Activated CD8-positive, alpha-beta T cell treated with anti-CD3 and anti-CD28 coated beads, Interleukin-2, amount 10 ng/mL, durations not matched to agents 7 days and 5 days (primary cell): ENCODE data around the gene SCUBE2. TPM values are rescaled to one million over a fixed set of nuclear protein-coding genes. Genes with fewer than 3 reads are reported as not detected.

ENCODE experiments used
- ATAC-seq: fragments of 150-1000 bp; cut with Tn5 transposase; one replicate; pipeline ENCODE4 v1.10.0; 2021; ENCODE audit warnings: moderate library complexity
- CTCF ChIA-PET: fragments of 350-600 bp; sonication (Branson Sonifier 250); formaldehyde crosslinking; loops from one replicate; lab custom pipeline; 2021; ENCODE audit warnings: antibody characterized with exemption; lab: Charles Lee
- POLR2A ChIA-PET: fragments of 350-600 bp; sonication (Branson Sonifier 250); formaldehyde crosslinking; loops from one replicate; lab custom pipeline; 2021; ENCODE audit warnings: antibody characterized with exemption; lab: Charles Lee
- DNase-seq: peaks from one replicate; pipeline ENCODE4 v3.0.0-alpha.2; 2020
- H3K27ac Mint-ChIP-seq: one replicate; pipeline ENCODE4 v1.8.0; 2021; ENCODE audit warnings: mild to moderate bottlenecking, mixed read lengths
- H3K27me3 Mint-ChIP-seq: one replicate; pipeline ENCODE4 v1.8.0; 2021; ENCODE audit warnings: low read depth, mixed read lengths
- H3K36me3 Mint-ChIP-seq: one replicate; pipeline ENCODE4 v1.8.0; 2021; ENCODE audit warnings: low read depth, mixed read lengths
- H3K4me1 Mint-ChIP-seq: one replicate; pipeline ENCODE4 v1.8.0; 2021; ENCODE audit warnings: low read depth, mixed read lengths
- H3K4me3 Mint-ChIP-seq: one replicate; pipeline ENCODE4 v1.8.0; 2021; ENCODE audit warnings: mild to moderate bottlenecking, mixed read lengths
- H3K9me3 Mint-ChIP-seq: one replicate; pipeline ENCODE4 v1.8.0; 2022; ENCODE audit warnings: mixed read lengths; ENCODE audit not compliant: insufficient read depth
- total RNA-seq, 2 experiments: library from RNA; stranded (reverse); gene quantifications; one replicate each; pipeline ENCODE4 v1.2.3, GENCODE V29; 2021

Gene SCUBE2
- total RNA-seq, 2 experiments from 2014 or later = 0.65 TPM; not detected in 1

DNA sequence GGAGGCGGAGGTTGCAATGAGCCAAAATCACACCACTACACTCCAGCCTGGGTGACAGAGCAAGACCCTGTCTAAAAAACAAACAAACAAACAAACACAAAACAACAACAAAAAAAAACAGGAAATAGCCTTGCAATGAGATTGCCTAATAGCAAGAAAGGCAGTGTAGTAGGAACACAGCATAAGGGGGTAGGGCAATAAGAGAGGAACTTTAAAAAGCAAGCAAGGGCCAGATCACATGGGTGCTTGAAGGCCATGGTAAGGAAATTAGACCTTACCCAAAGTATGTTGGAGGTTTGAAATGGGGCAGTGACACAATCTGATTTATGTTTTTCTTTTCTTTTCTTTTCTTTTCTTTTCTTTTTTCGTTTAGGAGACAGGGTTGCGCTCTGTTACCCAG lies 52.9 kb downstream of the SCUBE2 start:
- peaks cover 17% of the 10 kb centered on the region for H3K27me3 Mint-ChIP-seq
- H3K27ac Mint-ChIP-seq = no peak overlapping the region
- no peak overlapping the region for H3K4me3 Mint-ChIP-seq
- ChIA-PET CTCF (no interaction called here), POLR2A (no interaction called here)
- no peaks in the 10 kb centered on the region for H3K4me1 Mint-ChIP-seq
- no peak for DNase-seq
- ATAC-seq = no peak
- H3K36me3 Mint-ChIP-seq = no peaks in the 10 kb centered on the region
- H3K9me3 Mint-ChIP-seq = no peaks in the 10 kb centered on the region

DNA sequence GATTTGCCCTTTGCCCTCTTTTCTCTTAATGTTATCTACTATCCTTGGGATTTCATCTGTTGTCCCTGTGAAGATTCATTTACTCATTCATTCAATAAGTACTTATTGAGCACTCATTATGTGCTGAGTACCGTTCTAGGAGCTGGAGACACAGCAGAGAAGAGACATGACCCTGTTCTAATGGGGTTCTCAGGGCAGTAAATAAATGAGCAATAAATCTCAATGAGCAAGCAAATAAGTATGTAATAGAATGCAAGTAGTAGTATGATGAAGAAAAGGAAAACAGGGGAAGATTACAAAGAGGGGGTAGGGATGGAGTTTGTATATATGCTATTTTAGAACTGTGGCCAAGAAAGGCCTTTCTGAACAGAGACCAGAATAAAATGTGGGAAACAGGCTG lies 53.4 kb downstream of the SCUBE2 start:
- CTCF ChIA-PET = interaction anchor here (2.9 kb wide), 1 partner anchor 22 kb away, joined by 11 read pairs; no protein-coding TSS in a partner anchor

DNA sequence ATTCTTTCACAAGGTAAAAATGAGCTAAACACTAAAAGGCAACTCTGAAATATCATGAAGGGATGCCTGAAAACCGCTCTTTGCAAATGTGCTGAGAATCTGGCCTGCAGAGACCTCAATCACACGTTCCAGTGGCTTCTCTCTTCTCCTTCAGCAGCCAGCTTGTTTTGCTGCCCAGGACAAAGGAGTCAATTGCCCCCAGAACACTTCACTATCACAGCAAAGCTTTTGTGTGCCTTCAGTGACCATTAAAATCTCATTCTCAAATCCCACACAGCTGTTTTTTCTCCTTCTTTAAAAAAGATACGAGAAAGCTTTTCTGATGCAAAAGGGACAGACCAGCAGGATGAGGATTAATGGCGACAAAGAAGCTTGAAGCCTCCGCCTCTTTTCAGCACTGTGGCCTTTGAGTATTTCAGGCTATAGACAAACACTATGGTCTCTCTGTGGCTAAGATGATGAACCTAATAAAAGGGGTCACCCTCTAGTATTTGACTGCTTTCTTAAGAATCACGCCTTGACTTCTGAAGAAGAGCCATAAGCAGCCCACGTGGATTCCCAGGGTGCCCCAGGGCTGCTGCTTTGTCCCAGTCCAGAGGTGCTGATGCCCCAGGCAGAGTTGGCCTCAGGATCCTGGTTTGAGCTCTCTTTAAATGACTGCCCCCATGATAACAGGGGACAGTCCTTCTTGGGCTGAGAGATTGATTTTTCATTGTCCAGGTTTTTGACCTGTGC lies 54.2 kb downstream of the SCUBE2 start:
- no peak for ATAC-seq

More for the DNA sequence above, 53.4 kb downstream of the SCUBE2 start:
- H3K4me3 Mint-ChIP-seq = no peak overlapping the region
- H3K36me3 Mint-ChIP-seq = no peaks in the 10 kb centered on the region
- no peak overlapping the region for H3K27ac Mint-ChIP-seq
- ATAC-seq = no peak
- peaks cover 17% of the 10 kb centered on the region for H3K27me3 Mint-ChIP-seq
- DNase-seq = no peak
- H3K4me1 Mint-ChIP-seq = no peaks in the 10 kb centered on the region
- POLR2A ChIA-PET = no interaction called here
- no peaks in the 10 kb centered on the region for H3K9me3 Mint-ChIP-seq

DNA sequence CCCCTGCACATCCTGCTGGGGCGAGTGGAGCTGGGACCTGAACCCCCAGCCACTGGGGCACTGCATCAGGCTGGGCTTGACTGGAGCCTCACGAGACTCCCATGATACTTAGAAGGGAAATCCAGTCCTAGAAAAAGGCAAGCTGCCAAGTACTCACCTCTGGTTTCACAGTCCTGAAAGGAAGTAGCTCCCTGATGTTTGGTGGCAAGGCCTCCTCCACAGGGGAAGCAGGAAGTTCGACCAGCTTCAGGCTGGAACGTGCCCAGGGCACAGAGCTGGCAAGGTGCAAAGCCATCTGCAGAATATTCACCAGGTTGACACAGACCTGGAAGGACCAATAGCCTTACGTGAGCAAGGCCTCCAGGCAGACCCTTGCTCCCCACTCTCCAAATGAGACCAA lies 60.8 kb downstream of the SCUBE2 start:
- ChIA-PET CTCF (interaction anchor here (0.9 kb wide), 1 partner anchor 476 kb away, joined by 3 read pairs; no protein-coding TSS in a partner anchor), POLR2A (no interaction called here)
- H3K36me3 Mint-ChIP-seq = no peaks in the 10 kb centered on the region
- H3K4me1 Mint-ChIP-seq = no peaks in the 10 kb centered on the region
- no peak for DNase-seq
- H3K4me3 Mint-ChIP-seq = no peak overlapping the region
- H3K9me3 Mint-ChIP-seq = no peaks in the 10 kb centered on the region
- no peak for ATAC-seq
- H3K27me3 Mint-ChIP-seq = peaks cover 7% of the 10 kb centered on the region
- H3K27ac Mint-ChIP-seq = no peak overlapping the region

More for the DNA sequence above, 54.2 kb downstream of the SCUBE2 start:
- DNase-seq = no peak
- Mint-ChIP-seq H3K9me3 (no peaks in the 10 kb centered on the region), H3K4me1 (no peaks in the 10 kb centered on the region), H3K27ac (no peak overlapping the region), H3K4me3 (no peak overlapping the region), H3K27me3 (peaks cover 17% of the 10 kb centered on the region), H3K36me3 (no peaks in the 10 kb centered on the region)
- POLR2A ChIA-PET = no interaction called here
- CTCF ChIA-PET = interaction anchor here (0.7 to 2.9 kb wide), 2 partner anchors 21 to 100 kb away, joined by 3 to 11 read pairs; no protein-coding TSS in a partner anchor

DNA sequence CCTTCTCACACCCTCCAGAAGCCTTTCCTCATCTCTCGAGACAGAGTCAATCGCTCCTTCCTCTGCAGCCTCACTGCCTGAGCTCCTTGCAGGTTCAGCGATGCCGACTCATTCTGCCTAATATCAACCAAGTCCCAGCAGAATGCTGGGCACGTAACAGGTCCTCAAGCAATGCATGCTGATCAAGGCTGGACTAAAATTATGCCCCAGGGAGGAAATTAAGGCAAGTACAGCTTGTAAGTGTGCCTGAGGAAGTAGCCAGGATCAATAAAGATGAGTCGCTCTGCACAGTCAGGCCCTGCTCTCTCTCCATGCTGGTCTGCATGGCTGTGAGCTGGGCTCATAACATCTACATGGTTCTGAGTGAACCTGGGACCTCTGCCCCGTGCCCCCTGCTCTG lies 62.0 kb downstream of the SCUBE2 start:
- peaks cover 9% of the 10 kb centered on the region for H3K27me3 Mint-ChIP-seq
- H3K27ac Mint-ChIP-seq = no peak overlapping the region
- H3K4me3 Mint-ChIP-seq = no peak overlapping the region
- DNase-seq = no peak
- H3K36me3 Mint-ChIP-seq = no peaks in the 10 kb centered on the region
- ATAC-seq = no peak
- H3K4me1 Mint-ChIP-seq = no peaks in the 10 kb centered on the region
- no peaks in the 10 kb centered on the region for H3K9me3 Mint-ChIP-seq
- ChIA-PET CTCF (interaction anchor here (1.2 to 2.3 kb wide), 2 partner anchors 10 to 14 kb away, joined by 3 to 14 read pairs; no protein-coding TSS in a partner anchor), POLR2A (no interaction called here)

DNA sequence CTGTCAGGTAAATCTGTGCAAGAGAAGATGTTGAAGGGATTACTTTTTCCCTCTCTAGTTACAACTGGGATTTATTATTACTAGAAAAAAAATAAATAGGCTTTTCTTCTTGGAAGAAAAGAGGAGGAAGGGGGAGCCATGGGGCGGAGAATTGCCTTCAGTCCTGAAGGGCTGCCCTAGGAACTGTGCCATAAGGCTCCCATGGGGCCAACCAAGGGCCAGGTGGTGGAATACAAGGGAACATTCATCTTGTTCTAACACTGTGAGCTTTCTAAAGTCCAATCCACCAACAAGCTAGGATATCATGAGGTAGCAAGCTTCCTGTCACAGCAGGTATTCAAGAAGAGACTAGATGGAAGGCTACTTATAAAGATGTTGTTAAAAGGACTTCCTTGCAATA lies 62.8 kb downstream of the SCUBE2 start:
- H3K4me3 Mint-ChIP-seq = no peak overlapping the region
- H3K4me1 Mint-ChIP-seq = no peaks in the 10 kb centered on the region
- peaks cover 10% of the 10 kb centered on the region for H3K27me3 Mint-ChIP-seq
- ATAC-seq (no peak), DNase-seq (no peak)
- H3K36me3 Mint-ChIP-seq = no peaks in the 10 kb centered on the region
- CTCF ChIA-PET = interaction anchor here (1.2 to 2.3 kb wide), 3 partner anchors 9 to 478 kb away, joined by 3 to 14 read pairs (median 5); no protein-coding TSS in a partner anchor
- no peak overlapping the region for H3K27ac Mint-ChIP-seq
- no peaks in the 10 kb centered on the region for H3K9me3 Mint-ChIP-seq
- POLR2A ChIA-PET = interaction anchor here (0.6 kb wide), 1 partner anchor 46 kb away, joined by 3 read pairs; no protein-coding TSS in a partner anchor

DNA sequence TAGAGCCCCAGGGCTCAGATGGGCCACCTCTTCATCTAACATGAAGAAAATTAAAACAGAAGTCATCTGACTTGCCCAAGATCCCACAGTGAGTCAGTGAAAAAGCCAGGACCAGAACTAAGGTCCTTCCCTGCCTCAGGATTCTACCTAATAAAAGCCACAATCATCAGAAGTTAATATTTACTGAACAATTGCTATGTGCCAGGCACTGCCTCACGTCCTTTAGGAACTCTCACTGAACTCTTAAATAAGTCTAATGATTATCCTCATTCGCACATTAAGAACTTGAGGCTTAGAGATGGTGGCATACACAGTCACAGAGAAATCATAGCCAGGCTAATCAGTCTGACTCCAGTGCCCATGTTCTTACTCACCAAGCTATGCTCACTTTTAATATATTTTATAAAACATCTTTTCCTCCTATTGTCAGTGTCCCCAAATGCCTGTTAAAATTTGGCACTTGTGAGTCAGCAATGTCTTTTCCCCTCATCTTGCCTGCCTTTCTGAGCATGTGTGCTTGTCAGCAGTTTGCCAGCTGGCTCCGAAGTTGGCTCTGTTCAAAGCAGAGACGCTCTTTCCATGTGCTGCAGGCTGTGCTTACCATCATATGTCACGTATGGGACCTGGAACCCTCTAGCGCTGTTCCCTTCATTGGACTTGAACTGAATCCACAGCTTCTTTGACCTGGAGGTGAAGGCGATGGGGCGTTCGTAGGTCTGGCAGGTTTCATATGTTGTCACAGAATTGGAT lies 66.1 kb downstream of the SCUBE2 start:
- ChIA-PET CTCF (interaction anchor here (1.6 to 2.7 kb wide), 2 partner anchors 10 to 113 kb away, joined by 7 to 19 read pairs; no protein-coding TSS in a partner anchor), POLR2A (no interaction called here)
- Mint-ChIP-seq H3K4me3 (no peak overlapping the region), H3K36me3 (no peaks in the 10 kb centered on the region), H3K9me3 (no peaks in the 10 kb centered on the region), H3K27me3 (peaks cover 22% of the 10 kb centered on the region), H3K4me1 (peaks cover 3% of the 10 kb centered on the region), H3K27ac (no peak overlapping the region)
- DNase-seq (no peak), ATAC-seq (no peak)

DNA sequence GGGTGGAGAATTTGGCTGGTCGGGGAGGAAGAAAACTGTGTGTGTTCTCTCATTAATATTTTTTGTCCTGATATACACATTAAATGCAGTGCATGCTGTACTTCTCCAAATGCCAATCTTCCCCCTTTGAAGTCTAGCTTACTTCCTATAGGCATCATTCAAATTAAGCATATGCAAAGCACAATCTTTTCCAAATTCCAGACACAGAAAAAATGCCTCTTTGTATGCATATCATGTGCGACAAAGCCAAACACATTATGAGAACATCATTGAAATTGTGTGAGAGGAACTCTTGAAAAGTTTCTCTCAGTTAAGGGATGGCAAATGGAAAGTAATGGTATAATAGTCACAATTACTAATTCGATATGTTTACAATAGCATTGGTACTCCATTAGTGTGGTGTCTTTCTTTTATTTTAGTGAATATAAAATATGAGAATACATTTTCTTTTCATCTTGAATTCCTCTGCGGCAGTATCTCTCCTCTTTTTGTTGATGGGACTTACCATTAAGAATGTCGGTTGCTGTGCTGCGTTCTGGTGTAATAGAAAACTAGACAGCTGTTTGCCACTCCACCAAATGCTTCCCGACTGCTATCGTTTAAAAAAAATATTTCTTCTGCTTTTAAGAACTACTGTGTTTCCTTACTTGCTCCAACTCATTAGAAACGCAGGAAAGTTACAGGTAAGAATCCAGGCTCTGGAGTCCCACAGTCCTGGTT lies 68.3 kb downstream of the SCUBE2 start:
- ATAC-seq = no peak
- no peaks in the 10 kb centered on the region for H3K36me3 Mint-ChIP-seq
- H3K27ac Mint-ChIP-seq = no peak overlapping the region
- H3K9me3 Mint-ChIP-seq = no peaks in the 10 kb centered on the region
- no peak for DNase-seq
- peaks cover 22% of the 10 kb centered on the region for H3K27me3 Mint-ChIP-seq
- ChIA-PET CTCF (interaction anchor here (1.3 to 2.1 kb wide), 2 partner anchors 114 to 484 kb away, joined by 8 read pairs; no protein-coding TSS in a partner anchor), POLR2A (no interaction called here)
- H3K4me1 Mint-ChIP-seq = peaks cover 6% of the 10 kb centered on the region
- H3K4me3 Mint-ChIP-seq = no peak overlapping the region

DNA sequence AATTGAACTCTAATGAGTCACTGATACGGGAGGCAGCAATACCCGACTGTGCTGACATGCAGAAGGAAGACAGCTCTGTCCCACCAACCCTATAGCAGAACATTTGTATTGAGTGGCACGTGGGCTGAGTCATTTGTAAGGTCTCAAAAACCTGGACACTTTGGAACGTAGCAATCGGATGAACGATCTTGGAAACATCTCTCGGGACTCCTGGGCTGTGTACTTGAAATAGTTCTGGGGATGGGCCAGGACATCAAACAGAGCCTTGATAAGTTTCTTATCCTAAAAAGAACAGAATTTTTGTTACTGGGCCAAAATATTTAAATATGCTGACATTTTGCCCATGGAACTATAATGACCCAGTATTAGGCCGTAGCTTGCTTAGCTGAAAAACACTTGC lies 70.5 kb downstream of the SCUBE2 start:
- Mint-ChIP-seq H3K27me3 (peaks cover 22% of the 10 kb centered on the region), H3K27ac (no peak overlapping the region), H3K9me3 (no peaks in the 10 kb centered on the region), H3K4me3 (no peak overlapping the region), H3K4me1 (peaks cover 23% of the 10 kb centered on the region), H3K36me3 (no peaks in the 10 kb centered on the region)
- CTCF ChIA-PET = no interaction called here
- ATAC-seq = no peak
- POLR2A ChIA-PET = no interaction called here
- no peak for DNase-seq

DNA sequence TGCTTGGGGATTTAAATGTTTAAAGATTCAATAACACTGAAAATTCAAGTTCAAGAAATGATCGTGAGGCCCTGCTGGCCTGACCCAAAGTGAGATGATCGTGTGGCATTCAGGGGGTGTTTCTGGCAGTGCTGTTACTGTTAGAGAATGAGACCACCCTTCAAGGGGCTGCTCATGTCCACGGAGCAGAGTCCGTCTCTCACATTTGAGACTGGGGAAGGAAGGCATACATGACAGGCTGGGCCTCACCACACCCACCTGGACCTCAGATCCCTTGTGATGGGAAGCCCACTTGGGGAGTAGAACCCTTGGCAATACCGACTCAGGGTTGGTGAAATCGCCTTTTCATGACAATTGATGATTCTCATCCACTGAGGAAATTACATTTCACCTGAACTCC lies 71.5 kb downstream of the SCUBE2 start:
- ATAC-seq (no peak), DNase-seq (no peak)
- ChIA-PET POLR2A (no interaction called here), CTCF (interaction anchor here (1.0 to 1.1 kb wide), 2 partner anchors 9 to 488 kb away, joined by 3 to 4 read pairs; no protein-coding TSS in a partner anchor)
- Mint-ChIP-seq H3K4me1 (peaks cover 23% of the 10 kb centered on the region), H3K27me3 (peaks cover 19% of the 10 kb centered on the region), H3K4me3 (no peak overlapping the region), H3K9me3 (no peaks in the 10 kb centered on the region), H3K36me3 (no peaks in the 10 kb centered on the region), H3K27ac (no peak overlapping the region)

DNA sequence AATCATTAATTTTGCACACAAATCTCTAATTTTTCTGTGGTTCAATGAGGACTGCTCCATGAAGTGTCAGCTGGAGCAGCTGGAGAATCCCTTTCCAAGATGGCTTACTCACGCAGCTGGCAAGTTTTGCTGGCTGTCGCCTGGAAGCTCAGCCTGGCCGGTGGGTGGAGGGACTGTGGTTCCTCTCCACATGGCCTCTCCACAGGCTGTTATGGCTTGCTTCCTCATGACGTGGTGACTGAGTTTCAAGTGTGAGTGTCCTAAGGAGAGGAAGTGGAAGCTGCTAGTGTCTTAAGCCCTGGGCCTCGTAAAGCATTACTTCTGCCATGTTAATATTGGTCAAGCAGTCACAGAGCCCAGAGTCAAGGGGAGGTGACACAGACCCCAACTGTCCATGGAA lies 73.6 kb downstream of the SCUBE2 start:
- Mint-ChIP-seq H3K9me3 (no peaks in the 10 kb centered on the region), H3K27me3 (peaks cover 14% of the 10 kb centered on the region), H3K27ac (no peak overlapping the region), H3K36me3 (no peaks in the 10 kb centered on the region), H3K4me1 (peaks cover 23% of the 10 kb centered on the region), H3K4me3 (no peak overlapping the region)
- ChIA-PET POLR2A (interaction anchor here (0.9 to 1.2 kb wide), 2 partner anchors 14 to 54 kb away, joined by 4 to 5 read pairs; partner anchors contain the start of genes NRIP3 and TMEM9B), CTCF (interaction anchor here (0.8 to 6.9 kb wide), 12 partner anchors 10 to 489 kb away, joined by 3 to 149 read pairs (median 3); no protein-coding TSS in a partner anchor)
- ATAC-seq = no peak
- DNase-seq = no peak
